ENCODE data around the gene GDPD2. TPM values are rescaled to one million over a fixed set of nuclear protein-coding genes. Genes with fewer than 3 reads are reported as not detected.

The GDPD2 gene
- total and polyA plus RNA-seq, 5 donors from 2014 or later: not detected

DNA sequence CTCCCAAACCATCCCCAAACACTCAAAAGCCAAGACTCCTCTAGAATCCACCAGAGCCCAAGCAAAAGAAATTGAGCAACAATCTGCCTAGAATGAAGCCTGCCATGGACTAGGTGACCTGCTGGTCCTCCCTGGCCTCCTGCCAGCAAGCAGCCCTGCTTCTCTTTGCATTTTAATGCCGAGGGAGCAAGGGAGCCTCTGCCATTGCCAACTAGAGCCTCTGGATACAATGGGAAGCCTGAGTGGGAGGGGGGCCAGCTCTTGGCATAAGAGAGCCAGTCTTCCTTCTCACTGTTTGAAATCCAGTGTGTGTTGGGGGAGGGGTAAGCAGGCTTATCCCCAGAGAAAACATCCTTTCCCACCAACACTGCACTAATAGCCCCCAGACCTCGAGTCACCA is 1.5 kb upstream of the GDPD2 start:
- Mint-ChIP-seq H3K4me3 (no peak overlapping the region), H3K27ac (no peak overlapping the region), H3K9me3 (no peaks in the 10 kb centered on the region), H3K36me3 (no peaks in the 10 kb centered on the region), H3K4me1 (no peaks in the 10 kb centered on the region), H3K27me3 (no peaks in the 10 kb centered on the region)
- DNase-seq (no peak), ATAC-seq (ENCODE audit: low read depth in 2 of 2) (no peak)
- no peak overlapping the region for H3K4me3 ChIP-seq (ENCODE audit: low read depth, low read length)
- no peaks in the 10 kb centered on the region for H3K4me1 ChIP-seq (ENCODE audit: control insufficient read depth, insufficient read depth, low read length, poor library complexity, severe bottlenecking)
- H3K36me3 ChIP-seq (ENCODE audit: control insufficient read depth, insufficient read depth, low read length): no peaks in the 10 kb centered on the region
- H3K27me3 ChIP-seq (ENCODE audit: control insufficient read depth, insufficient read depth, low read length): no peaks in the 10 kb centered on the region
- no peak overlapping the region for H3K27ac ChIP-seq (ENCODE audit: insufficient read depth, low read length, poor library complexity, severe bottlenecking)
- H3K9me3 ChIP-seq (ENCODE audit: control insufficient read depth in 2 of 2, low read length in 2 of 2): no peaks in the 10 kb centered on the region

DNA sequence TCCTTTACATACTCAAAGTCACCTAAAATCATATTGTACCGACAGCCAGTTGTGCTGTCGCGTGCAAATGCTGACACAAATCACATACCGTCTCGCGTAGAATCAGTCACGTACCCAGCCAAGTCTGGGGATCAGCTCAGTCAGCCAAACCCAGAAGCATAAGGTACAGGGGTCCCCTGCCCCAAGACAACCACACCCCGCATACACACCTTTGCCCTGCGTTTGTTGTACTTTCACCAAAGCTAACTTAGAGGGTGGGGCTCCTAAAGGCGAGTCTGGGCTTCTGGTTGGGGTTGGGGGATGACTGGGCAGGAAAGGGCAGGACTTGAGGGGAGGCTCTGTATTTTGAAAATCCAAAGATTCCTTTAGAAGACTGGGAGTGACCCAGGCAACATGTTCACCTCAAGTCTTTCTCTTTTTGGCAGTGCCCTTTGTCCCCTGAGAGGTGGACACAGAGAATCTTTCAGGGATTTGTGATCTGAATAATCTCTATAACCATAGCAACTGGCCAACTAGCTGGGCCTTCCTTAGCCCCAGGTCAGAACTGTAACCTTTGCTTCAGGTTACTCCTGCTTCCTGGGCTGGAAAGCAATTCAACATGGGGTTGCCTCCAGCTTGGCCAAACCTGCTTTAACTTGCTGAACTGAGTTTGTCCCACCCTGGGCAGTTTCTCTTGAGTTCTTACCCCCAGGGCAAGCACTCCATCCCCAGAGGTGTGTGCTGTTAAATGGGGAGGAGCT is 992 bp downstream of the GDPD2 start:
- Mint-ChIP-seq H3K27ac (no peak overlapping the region), H3K4me1 (no peaks in the 10 kb centered on the region), H3K27me3 (no peaks in the 10 kb centered on the region)

DNA sequence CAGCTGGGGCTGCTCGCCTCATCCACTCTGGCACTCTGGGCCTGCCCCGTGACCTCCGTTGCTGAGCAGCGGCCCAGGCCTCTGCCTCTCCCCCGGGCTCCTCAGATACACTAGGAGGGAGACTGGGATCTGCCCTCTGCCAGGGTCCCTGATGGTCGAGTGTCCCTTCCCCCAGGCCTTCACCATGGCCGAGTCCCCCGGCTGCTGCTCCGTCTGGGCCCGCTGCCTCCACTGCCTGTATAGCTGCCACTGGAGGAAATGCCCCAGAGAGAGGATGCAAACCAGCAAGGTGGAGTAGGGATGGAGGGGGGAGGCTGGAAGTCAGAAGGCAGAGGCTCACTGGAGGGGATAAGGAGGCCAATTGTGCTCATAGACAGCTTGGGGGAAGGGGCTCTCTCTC is 1.7 kb downstream of the GDPD2 start:
- Histone ChIP-seq H3K27ac (ENCODE audit: insufficient read depth, low read length, poor library complexity, severe bottlenecking) (no peak overlapping the region), H3K4me1 (ENCODE audit: control insufficient read depth, insufficient read depth, low read length, poor library complexity, severe bottlenecking) (no peaks in the 10 kb centered on the region), H3K36me3 (ENCODE audit: control insufficient read depth, insufficient read depth, low read length) (no peaks in the 10 kb centered on the region), H3K9me3 (ENCODE audit: control insufficient read depth in 2 of 2, low read length in 2 of 2) (no peaks in the 10 kb centered on the region), H3K4me3 (ENCODE audit: low read depth, low read length) (no peak overlapping the region), H3K27me3 (ENCODE audit: control insufficient read depth, insufficient read depth, low read length) (no peaks in the 10 kb centered on the region)
- Mint-ChIP-seq H3K9me3 (no peaks in the 10 kb centered on the region), H3K4me3 (no peak overlapping the region), H3K27me3 (no peaks in the 10 kb centered on the region), H3K36me3 (no peaks in the 10 kb centered on the region), H3K4me1 (no peaks in the 10 kb centered on the region), H3K27ac (no peak overlapping the region)
- DNase-seq (no peak), ATAC-seq (ENCODE audit: low read depth in 2 of 2) (no peak)

More for the DNA sequence above, 992 bp downstream of the GDPD2 start:
- Mint-ChIP-seq H3K4me3 (no peak overlapping the region), H3K36me3 (no peaks in the 10 kb centered on the region), H3K9me3 (no peaks in the 10 kb centered on the region)
- DNase-seq (no peak), ATAC-seq (ENCODE audit: low read depth in 2 of 2) (no peak)
- H3K36me3 ChIP-seq (ENCODE audit: control insufficient read depth, insufficient read depth, low read length): no peaks in the 10 kb centered on the region
- H3K27ac ChIP-seq (ENCODE audit: insufficient read depth, low read length, poor library complexity, severe bottlenecking): no peak overlapping the region
- H3K4me1 ChIP-seq (ENCODE audit: control insufficient read depth, insufficient read depth, low read length, poor library complexity, severe bottlenecking): no peaks in the 10 kb centered on the region
- H3K4me3 ChIP-seq (ENCODE audit: low read depth, low read length): no peak overlapping the region
- no peaks in the 10 kb centered on the region for H3K9me3 ChIP-seq (ENCODE audit: control insufficient read depth in 2 of 2, low read length in 2 of 2)
- no peaks in the 10 kb centered on the region for H3K27me3 ChIP-seq (ENCODE audit: control insufficient read depth, insufficient read depth, low read length)

DNA sequence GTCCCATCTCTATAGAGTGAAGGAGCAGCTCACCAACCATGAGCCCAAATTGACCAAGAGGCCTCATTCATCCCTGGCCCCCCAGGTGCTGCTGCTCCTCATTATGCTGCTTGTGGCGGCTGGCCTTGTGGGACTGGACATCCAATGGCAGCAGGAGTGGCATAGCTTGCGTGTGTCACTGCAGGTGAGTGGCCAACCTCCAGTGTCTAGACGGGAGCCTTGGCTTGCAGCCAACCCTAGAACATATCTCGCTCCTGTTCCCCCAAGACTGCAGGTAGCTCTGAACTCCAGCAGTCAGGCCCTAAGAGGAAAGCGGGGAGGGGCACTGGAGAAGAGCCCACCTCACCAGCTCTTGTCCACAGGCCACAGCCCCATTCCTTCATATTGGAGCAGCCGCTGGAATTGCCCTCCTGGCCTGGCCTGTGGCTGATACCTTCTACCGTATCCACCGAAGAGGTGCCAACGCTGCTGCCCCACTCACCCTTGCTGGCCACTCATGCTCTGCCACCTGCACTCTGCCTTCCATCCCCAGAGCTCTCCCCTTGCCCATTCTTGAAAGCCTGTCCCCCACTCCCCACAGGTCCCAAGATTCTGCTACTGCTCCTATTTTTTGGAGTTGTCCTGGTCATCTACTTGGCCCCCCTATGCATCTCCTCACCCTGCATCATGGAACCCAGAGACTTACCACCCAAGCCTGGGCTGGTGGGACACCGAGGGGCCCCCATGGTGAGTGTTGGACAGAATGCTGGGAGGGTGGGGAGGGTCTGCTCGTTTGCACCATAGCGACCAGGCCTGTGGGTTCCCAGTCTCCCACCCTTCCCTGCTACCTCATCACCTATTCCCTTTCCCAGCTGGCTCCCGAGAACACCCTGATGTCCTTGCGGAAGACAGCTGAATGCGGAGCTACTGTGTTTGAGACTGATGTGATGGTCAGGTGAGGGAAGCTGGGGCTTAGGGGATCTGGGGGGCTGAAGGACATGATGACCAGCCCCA is 3.5 kb downstream of the GDPD2 start:
- no peaks in the 10 kb centered on the region for H3K27me3 ChIP-seq (ENCODE audit: control insufficient read depth, insufficient read depth, low read length)
- H3K4me1 Mint-ChIP-seq: no peaks in the 10 kb centered on the region
- no peaks in the 10 kb centered on the region for H3K36me3 Mint-ChIP-seq
- no peaks in the 10 kb centered on the region for H3K27me3 Mint-ChIP-seq
- H3K36me3 ChIP-seq (ENCODE audit: control insufficient read depth, insufficient read depth, low read length): no peaks in the 10 kb centered on the region
- DNase-seq (no peak), ATAC-seq (ENCODE audit: low read depth in 2 of 2) (no peak)
- no peak overlapping the region for H3K27ac ChIP-seq (ENCODE audit: insufficient read depth, low read length, poor library complexity, severe bottlenecking)
- no peak overlapping the region for H3K4me3 Mint-ChIP-seq
- H3K4me1 ChIP-seq (ENCODE audit: control insufficient read depth, insufficient read depth, low read length, poor library complexity, severe bottlenecking): no peaks in the 10 kb centered on the region
- H3K9me3 ChIP-seq (ENCODE audit: control insufficient read depth in 2 of 2, low read length in 2 of 2): no peaks in the 10 kb centered on the region
- H3K27ac Mint-ChIP-seq: no peak overlapping the region
- H3K9me3 Mint-ChIP-seq: no peaks in the 10 kb centered on the region
- no peak overlapping the region for H3K4me3 ChIP-seq (ENCODE audit: low read depth, low read length)

DNA sequence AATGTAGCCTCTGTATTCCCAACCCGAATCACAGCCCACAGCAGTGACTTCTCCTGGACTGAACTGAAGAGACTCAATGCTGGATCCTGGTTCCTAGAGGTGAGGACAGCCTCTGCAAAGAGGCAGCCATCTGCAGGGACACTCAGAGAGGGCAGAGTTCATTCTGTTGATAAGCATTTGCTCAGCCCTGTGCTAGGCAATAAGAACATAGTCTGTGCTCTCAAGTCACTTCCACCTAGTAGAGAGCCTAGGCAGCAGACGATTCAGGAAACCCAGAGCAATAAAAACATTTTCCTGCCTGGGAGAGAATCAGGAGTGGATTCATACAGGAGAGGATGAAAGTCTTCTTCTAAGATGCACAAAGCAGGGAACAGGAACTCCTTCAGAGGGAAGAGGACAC is 4.3 kb downstream of the GDPD2 start:
- H3K4me1 Mint-ChIP-seq: no peaks in the 10 kb centered on the region
- ATAC-seq (ENCODE audit: low read depth in 2 of 2) (no peak), DNase-seq (no peak)
- no peaks in the 10 kb centered on the region for H3K9me3 ChIP-seq (ENCODE audit: control insufficient read depth in 2 of 2, low read length in 2 of 2)
- H3K9me3 Mint-ChIP-seq: no peaks in the 10 kb centered on the region
- no peak overlapping the region for H3K27ac ChIP-seq (ENCODE audit: insufficient read depth, low read length, poor library complexity, severe bottlenecking)
- no peak overlapping the region for H3K4me3 ChIP-seq (ENCODE audit: low read depth, low read length)
- H3K27me3 Mint-ChIP-seq: no peaks in the 10 kb centered on the region
- H3K27ac Mint-ChIP-seq: no peak overlapping the region
- no peak overlapping the region for H3K4me3 Mint-ChIP-seq
- H3K27me3 ChIP-seq (ENCODE audit: control insufficient read depth, insufficient read depth, low read length): no peaks in the 10 kb centered on the region
- H3K4me1 ChIP-seq (ENCODE audit: control insufficient read depth, insufficient read depth, low read length, poor library complexity, severe bottlenecking): no peaks in the 10 kb centered on the region
- no peaks in the 10 kb centered on the region for H3K36me3 ChIP-seq (ENCODE audit: control insufficient read depth, insufficient read depth, low read length)
- no peaks in the 10 kb centered on the region for H3K36me3 Mint-ChIP-seq

DNA sequence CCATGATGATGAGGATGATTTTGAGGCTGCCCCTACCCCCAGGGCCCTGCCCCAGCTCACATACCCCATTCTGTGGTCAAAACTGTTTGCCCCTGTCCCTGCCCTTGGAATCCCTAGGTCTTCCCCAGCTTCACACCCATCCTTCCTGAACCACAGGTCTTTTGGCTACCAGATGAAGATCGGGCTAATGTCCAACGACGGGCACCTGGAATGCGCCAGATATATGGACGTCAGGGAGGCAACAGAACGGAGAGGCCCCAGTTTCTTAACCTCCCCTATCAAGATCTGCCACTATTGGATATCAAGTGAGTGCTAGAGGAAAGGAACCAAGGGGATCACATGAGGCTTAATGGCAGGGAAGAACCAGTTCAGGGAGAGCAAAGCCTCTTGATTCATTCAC is 6.6 kb downstream of the GDPD2 start:
- ATAC-seq (ENCODE audit: low read depth in 2 of 2) (no peak), DNase-seq (no peak)
- Histone ChIP-seq H3K4me3 (ENCODE audit: low read depth, low read length) (no peak overlapping the region), H3K4me1 (ENCODE audit: control insufficient read depth, insufficient read depth, low read length, poor library complexity, severe bottlenecking) (peaks cover 11% of the 10 kb centered on the region), H3K9me3 (ENCODE audit: control insufficient read depth in 2 of 2, low read length in 2 of 2) (no peaks in the 10 kb centered on the region), H3K27me3 (ENCODE audit: control insufficient read depth, insufficient read depth, low read length) (no peaks in the 10 kb centered on the region), H3K36me3 (ENCODE audit: control insufficient read depth, insufficient read depth, low read length) (no peaks in the 10 kb centered on the region), H3K27ac (ENCODE audit: insufficient read depth, low read length, poor library complexity, severe bottlenecking) (no peak overlapping the region)
- Mint-ChIP-seq H3K27me3 (no peaks in the 10 kb centered on the region), H3K4me1 (peaks cover 0 to 12% (median 3%) of the 10 kb centered on the region in 4 donors), H3K36me3 (no peaks in the 10 kb centered on the region), H3K27ac (no peak overlapping the region), H3K4me3 (no peak overlapping the region), H3K9me3 (no peaks in the 10 kb centered on the region)

DNA sequence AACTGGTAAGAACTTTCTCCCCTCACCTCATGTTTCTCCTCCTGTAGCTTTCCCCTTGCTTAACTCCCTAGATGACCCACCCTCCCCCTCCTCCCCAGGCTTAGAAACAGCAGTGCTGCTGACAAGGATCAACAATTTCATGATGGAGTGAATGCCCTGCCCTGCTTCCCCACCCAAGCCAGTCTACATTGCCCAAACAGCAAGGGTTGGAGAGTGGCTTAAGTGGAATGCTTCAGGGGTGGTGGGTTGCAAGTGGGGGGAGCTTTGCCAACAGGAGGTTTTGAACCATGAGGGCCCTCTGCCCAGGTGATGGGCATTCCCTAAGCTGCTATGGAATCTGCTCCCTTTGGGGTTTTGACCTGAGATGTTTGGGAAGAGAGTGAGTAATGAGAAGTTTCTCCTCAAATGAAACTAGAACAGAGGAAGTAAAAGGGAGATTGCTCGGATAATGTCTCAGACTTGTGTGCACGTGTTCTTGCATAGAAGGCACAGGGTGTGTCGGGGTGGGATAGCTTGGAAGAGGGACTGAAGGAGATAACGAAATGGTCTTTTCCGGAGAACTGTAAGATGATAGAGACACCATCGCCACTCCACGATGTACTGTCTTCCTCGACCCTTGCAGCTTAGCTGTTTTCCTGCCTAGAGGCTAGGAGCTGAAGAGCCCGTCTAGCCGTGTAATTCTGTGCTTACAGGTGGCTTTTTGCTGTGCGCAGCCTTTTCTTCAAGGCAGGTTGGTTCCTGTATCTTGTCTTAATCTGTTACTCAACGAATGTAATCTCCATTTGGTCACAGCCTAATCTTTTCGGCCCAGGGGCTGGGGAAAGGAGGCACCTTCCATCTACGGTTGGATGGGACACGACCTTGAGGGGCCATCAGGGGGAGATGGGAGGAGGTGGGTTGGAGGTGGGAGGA is 10.1 kb downstream of the GDPD2 start:
- ATAC-seq (ENCODE audit: low read depth in 2 of 2): no peak
- H3K4me3 Mint-ChIP-seq: peak overlapping the region; percentile 90 to 97 (median 95)
- H3K4me3 ChIP-seq (ENCODE audit: low read depth, low read length): peak overlapping the region; percentile 37

More for the DNA sequence above, 10.1 kb downstream of the GDPD2 start:
- peaks cover 0 to 18% (median 7%) of the 10 kb centered on the region in 4 donors for H3K4me1 Mint-ChIP-seq
- H3K27ac Mint-ChIP-seq: peak overlapping the region; percentile 38 to 94 (median 94)
- Histone ChIP-seq H3K9me3 (ENCODE audit: control insufficient read depth in 2 of 2, low read length in 2 of 2) (no peaks in the 10 kb centered on the region), H3K36me3 (ENCODE audit: control insufficient read depth, insufficient read depth, low read length) (no peaks in the 10 kb centered on the region), H3K4me1 (ENCODE audit: control insufficient read depth, insufficient read depth, low read length, poor library complexity, severe bottlenecking) (peaks cover 16% of the 10 kb centered on the region), H3K27ac (ENCODE audit: insufficient read depth, low read length, poor library complexity, severe bottlenecking) (no peak overlapping the region), H3K27me3 (ENCODE audit: control insufficient read depth, insufficient read depth, low read length) (peaks cover 4% of the 10 kb centered on the region)
- H3K27me3 Mint-ChIP-seq: peaks cover 1% of the 10 kb centered on the region
- no peaks in the 10 kb centered on the region for H3K36me3 Mint-ChIP-seq
- no peaks in the 10 kb centered on the region for H3K9me3 Mint-ChIP-seq
- no peak for DNase-seq

All from CD4-positive, CD25-positive, alpha-beta regulatory T cell (primary cell).